HepG2 (cell line): Measurements from ENCODE around the gene SAA2. TPM values are rescaled to one million over a fixed set of nuclear protein-coding genes. Genes with fewer than 3 reads are reported as not detected.
A peak's percentile ranks its signal among the peaks of the same experiment; 100 is the strongest.

Experiments
- FOXM1 ChIP-seq: sonication (generic); formaldehyde crosslinking; IDR thresholded peaks from 2 replicates; pipeline ENCODE4 v1.5.0; 2020; ENCODE audit warnings: missing genetic modification reagents
- HIVEP1 ChIP-seq: sonication (generic); formaldehyde crosslinking; IDR thresholded peaks from 2 replicates; pipeline ENCODE4 v1.4.0; 2020; ENCODE audit warnings: mild to moderate bottlenecking, missing genetic modification reagents
- ISX ChIP-seq: sonication (generic); formaldehyde crosslinking; conservative IDR thresholded peaks from 2 replicates; pipeline ENCODE4 v1.5.0; 2020; ENCODE audit warnings: missing genetic modification reagents
- KLF9 ChIP-seq: IDR thresholded peaks from 2 replicates; pipeline ENCODE4 v1.6.1; 2016; ENCODE audit warnings: low read depth
- MAF1 ChIP-seq: sonication (generic); formaldehyde crosslinking; IDR thresholded peaks from 2 replicates; pipeline ENCODE4 v1.5.0; 2020; ENCODE audit warnings: missing genetic modification reagents, borderline replicate concordance
- MAX ChIP-seq: IDR thresholded peaks from 2 replicates; pipeline ENCODE4 v1.6.1; 2012; ENCODE audit warnings: inconsistent platforms
- PAWR ChIP-seq: sonication (generic); formaldehyde crosslinking; IDR thresholded peaks from 2 replicates; pipeline ENCODE4 v1.4.0; 2020; ENCODE audit warnings: missing genetic modification reagents, mild to moderate bottlenecking, borderline replicate concordance
- TOPORS ChIP-seq: sonication (generic); formaldehyde crosslinking; IDR thresholded peaks from 2 replicates; pipeline ENCODE4 v1.8.0; 2023; ENCODE audit warnings: mild to moderate bottlenecking, missing genetic modification reagents
- TSC22D2 ChIP-seq: sonication (generic); formaldehyde crosslinking; IDR thresholded peaks from 2 replicates; pipeline ENCODE4 v1.5.1; 2020; ENCODE audit warnings: missing genetic modification reagents, mild to moderate bottlenecking, borderline replicate concordance
- WIZ ChIP-seq: sonication (generic); formaldehyde crosslinking; IDR thresholded peaks from 2 replicates; pipeline ENCODE4 v1.5.1; 2020; ENCODE audit warnings: mild to moderate bottlenecking, missing genetic modification reagents
- ZNF543 ChIP-seq: sonication (generic); formaldehyde crosslinking; IDR thresholded peaks from 2 replicates; pipeline ENCODE4 v1.4.0; 2020; ENCODE audit warnings: mild to moderate bottlenecking, missing genetic modification reagents
- ZNF546 ChIP-seq: sonication (generic); formaldehyde crosslinking; conservative IDR thresholded peaks from 2 replicates; pipeline ENCODE4 v1.8.1; 2023; ENCODE audit warnings: mild to moderate bottlenecking, missing genetic modification reagents
- ZNF761 ChIP-seq: sonication (generic); formaldehyde crosslinking; conservative IDR thresholded peaks from 2 replicates; pipeline ENCODE4 v1.4.0; 2020; ENCODE audit warnings: mild to moderate bottlenecking, missing genetic modification reagents
- polyA plus RNA-seq, 8 experiments: library from polyadenylated mRNA; depleted of rRNA in 3 of 8; stranded (reverse) in 7 of 8; unstranded in 1 of 8; fragments of >200 nt; fragmentation: Illumina TruSeq in 4 of 8; extraction: Trizol in 4 of 8; gene quantifications; 2 replicates each; pipeline versions ENCODE4 v1.2.1 to v1.2.3, GENCODE V29; 2011 to 2016; ENCODE audit warnings: low read depth in 4 of 8, missing spikeins in 1 of 8, mixed read lengths in 1 of 8; ENCODE audit not compliant: insufficient read depth in 1 of 8
- total RNA-seq, 5 experiments: library from RNA; depleted of rRNA; stranded (reverse); fragments of >200 nt; fragmentation: Illumina TruSeq; extraction: Trizol; gene quantifications; 2 replicates each; pipeline ENCODE4 v1.2.3, GENCODE V29; 2016; ENCODE audit warnings: low read depth in 1 of 5
- TF ChIP-seq, protein P1 (sequence below): sonication (generic); formaldehyde crosslinking; conservative IDR thresholded peaks from 2 replicates; pipeline ENCODE4 v1.4.0; 2020; ENCODE audit warnings: mild to moderate bottlenecking, missing genetic modification reagents, moderate library complexity
- TF ChIP-seq, protein P2 (sequence below), 2 experiments: sonication (generic) in 1 of 2; formaldehyde crosslinking in 1 of 2; IDR thresholded peaks; 2 replicates each; pipeline versions ENCODE4 v1.4.0 to v1.6.1; 2016 to 2020; ENCODE audit warnings: borderline replicate concordance in 1 of 2, low read depth in 1 of 2, mild to moderate bottlenecking in 1 of 2, missing genetic modification reagents in 1 of 2
- TF ChIP-seq, protein P3 (sequence below): sonication (generic); formaldehyde crosslinking; IDR thresholded peaks from 2 replicates; pipeline ENCODE4 v1.4.0; 2020; ENCODE audit warnings: mild to moderate bottlenecking, missing genetic modification reagents
- TF ChIP-seq, protein P4 (sequence below): sonication (generic); formaldehyde crosslinking; IDR thresholded peaks from 2 replicates; pipeline ENCODE4 v1.5.0; 2020; ENCODE audit warnings: mild to moderate bottlenecking, missing genetic modification reagents

The SAA2 gene
- total and polyA plus RNA-seq, 2 of the 13 experiments (the other 11 are each of a cell fraction or from before 2014, with no cell fraction given): 0.27 TPM; not detected in 1

GRCh38 chr11:18236664-18237356 lies 11.7 kb downstream of the SAA2 start, which contains the start of gene SAA4 (continued):
- TF ChIP-seq, protein P1, sequence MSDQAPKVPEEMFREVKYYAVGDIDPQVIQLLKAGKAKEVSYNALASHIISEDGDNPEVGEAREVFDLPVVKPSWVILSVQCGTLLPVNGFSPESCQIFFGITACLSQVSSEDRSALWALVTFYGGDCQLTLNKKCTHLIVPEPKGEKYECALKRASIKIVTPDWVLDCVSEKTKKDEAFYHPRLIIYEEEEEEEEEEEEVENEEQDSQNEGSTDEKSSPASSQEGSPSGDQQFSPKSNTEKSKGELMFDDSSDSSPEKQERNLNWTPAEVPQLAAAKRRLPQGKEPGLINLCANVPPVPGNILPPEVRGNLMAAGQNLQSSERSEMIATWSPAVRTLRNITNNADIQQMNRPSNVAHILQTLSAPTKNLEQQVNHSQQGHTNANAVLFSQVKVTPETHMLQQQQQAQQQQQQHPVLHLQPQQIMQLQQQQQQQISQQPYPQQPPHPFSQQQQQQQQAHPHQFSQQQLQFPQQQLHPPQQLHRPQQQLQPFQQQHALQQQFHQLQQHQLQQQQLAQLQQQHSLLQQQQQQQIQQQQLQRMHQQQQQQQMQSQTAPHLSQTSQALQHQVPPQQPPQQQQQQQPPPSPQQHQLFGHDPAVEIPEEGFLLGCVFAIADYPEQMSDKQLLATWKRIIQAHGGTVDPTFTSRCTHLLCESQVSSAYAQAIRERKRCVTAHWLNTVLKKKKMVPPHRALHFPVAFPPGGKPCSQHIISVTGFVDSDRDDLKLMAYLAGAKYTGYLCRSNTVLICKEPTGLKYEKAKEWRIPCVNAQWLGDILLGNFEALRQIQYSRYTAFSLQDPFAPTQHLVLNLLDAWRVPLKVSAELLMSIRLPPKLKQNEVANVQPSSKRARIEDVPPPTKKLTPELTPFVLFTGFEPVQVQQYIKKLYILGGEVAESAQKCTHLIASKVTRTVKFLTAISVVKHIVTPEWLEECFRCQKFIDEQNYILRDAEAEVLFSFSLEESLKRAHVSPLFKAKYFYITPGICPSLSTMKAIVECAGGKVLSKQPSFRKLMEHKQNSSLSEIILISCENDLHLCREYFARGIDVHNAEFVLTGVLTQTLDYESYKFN (CRISPR knock-in tag): peak; percentile 90
- TF ChIP-seq ZNF546 (CRISPR knock-in tag) (no peak), ZNF761 (no peak), FOXM1 (CRISPR knock-in tag) (no peak), ISX (no peak), KLF9 (CRISPR knock-in tag) (no peak), MAX (no peak), WIZ (CRISPR knock-in tag) (no peak), TSC22D2 (no peak), PAWR (no peak), ZNF543 (CRISPR knock-in tag) (no peak), HIVEP1 (CRISPR knock-in tag) (no peak), MAF1 (no peak), TOPORS (CRISPR knock-in tag) (no peak)
- TF ChIP-seq, protein P2, sequence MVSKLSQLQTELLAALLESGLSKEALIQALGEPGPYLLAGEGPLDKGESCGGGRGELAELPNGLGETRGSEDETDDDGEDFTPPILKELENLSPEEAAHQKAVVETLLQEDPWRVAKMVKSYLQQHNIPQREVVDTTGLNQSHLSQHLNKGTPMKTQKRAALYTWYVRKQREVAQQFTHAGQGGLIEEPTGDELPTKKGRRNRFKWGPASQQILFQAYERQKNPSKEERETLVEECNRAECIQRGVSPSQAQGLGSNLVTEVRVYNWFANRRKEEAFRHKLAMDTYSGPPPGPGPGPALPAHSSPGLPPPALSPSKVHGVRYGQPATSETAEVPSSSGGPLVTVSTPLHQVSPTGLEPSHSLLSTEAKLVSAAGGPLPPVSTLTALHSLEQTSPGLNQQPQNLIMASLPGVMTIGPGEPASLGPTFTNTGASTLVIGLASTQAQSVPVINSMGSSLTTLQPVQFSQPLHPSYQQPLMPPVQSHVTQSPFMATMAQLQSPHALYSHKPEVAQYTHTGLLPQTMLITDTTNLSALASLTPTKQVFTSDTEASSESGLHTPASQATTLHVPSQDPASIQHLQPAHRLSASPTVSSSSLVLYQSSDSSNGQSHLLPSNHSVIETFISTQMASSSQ (IDR thresholded peaks at IDR 0.05; ENCODE audit: low read depth): no peak
- TF ChIP-seq, protein P2 (CRISPR knock-in tag; IDR thresholded peaks at IDR 0.05; ENCODE audit: borderline replicate concordance): no peak; the same call in 1 of the 2 replicates
- TF ChIP-seq, protein P3, sequence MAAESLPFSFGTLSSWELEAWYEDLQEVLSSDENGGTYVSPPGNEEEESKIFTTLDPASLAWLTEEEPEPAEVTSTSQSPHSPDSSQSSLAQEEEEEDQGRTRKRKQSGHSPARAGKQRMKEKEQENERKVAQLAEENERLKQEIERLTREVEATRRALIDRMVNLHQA (CRISPR knock-in tag): no peak
- TF ChIP-seq, protein P4, sequence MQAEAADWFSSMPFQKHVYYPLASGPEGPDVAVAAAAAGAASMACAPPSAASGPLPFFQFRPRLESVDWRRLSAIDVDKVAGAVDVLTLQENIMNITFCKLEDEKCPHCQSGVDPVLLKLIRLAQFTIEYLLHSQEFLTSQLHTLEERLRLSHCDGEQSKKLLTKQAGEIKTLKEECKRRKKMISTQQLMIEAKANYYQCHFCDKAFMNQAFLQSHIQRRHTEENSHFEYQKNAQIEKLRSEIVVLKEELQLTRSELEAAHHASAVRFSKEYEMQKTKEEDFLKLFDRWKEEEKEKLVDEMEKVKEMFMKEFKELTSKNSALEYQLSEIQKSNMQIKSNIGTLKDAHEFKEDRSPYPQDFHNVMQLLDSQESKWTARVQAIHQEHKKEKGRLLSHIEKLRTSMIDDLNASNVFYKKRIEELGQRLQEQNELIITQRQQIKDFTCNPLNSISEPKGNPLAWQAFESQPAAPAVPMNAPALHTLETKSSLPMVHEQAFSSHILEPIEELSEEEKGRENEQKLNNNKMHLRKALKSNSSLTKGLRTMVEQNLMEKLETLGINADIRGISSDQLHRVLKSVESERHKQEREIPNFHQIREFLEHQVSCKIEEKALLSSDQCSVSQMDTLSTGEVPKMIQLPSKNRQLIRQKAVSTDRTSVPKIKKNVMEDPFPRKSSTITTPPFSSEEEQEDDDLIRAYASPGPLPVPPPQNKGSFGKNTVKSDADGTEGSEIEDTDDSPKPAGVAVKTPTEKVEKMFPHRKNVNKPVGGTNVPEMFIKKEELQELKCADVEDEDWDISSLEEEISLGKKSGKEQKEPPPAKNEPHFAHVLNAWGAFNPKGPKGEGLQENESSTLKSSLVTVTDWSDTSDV (CRISPR knock-in tag): no peak
